Measurements from ENCODE around the gene EVX2.

DNA sequence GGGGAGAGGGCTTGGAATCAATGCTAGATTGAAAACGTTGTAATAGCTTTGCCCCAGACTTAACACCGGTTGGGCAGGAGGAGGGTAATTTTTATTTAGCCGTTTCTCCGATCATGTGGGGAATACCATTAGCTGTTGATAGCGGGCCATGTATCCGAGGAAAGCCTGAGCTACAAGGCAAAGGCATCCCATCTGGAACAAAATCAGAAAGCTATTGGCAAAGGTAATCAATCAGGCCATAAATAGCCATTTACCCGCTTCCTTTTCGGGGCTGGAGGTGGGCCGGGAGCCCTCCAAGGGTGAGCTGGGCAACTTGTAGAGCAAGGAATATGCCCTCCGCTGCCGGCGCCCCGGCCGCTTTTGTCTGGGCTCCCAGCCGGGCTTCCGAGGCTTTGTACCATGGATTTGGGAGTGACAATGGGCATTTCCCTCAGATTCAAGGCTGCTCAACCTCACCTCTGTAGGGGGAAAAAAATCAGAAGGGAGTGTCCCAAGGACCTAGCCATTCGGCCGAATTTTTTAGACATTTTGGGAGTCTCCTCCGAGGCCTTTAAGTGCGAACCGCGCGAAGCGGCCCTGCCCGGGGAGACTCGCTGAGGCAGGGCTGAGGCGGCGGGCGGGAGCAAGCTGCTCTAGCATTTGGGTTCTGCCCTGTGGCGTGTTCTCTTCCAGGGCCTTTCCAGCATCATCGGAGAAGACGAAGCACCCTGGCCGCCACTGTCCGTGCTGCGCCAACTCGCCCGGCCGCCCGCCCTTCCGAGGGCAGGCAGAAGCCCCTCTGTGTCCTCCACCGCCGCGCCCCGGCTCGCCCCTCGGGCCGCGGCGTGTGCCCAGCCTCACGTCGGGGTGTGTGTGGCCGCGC, 37.7 kb upstream of the EVX2 start:
- TF ChIP-seq, protein P1, sequence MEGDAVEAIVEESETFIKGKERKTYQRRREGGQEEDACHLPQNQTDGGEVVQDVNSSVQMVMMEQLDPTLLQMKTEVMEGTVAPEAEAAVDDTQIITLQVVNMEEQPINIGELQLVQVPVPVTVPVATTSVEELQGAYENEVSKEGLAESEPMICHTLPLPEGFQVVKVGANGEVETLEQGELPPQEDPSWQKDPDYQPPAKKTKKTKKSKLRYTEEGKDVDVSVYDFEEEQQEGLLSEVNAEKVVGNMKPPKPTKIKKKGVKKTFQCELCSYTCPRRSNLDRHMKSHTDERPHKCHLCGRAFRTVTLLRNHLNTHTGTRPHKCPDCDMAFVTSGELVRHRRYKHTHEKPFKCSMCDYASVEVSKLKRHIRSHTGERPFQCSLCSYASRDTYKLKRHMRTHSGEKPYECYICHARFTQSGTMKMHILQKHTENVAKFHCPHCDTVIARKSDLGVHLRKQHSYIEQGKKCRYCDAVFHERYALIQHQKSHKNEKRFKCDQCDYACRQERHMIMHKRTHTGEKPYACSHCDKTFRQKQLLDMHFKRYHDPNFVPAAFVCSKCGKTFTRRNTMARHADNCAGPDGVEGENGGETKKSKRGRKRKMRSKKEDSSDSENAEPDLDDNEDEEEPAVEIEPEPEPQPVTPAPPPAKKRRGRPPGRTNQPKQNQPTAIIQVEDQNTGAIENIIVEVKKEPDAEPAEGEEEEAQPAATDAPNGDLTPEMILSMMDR (IDR thresholded peaks at IDR 0.05; ENCODE audit: low read depth, low read length): no peak
- TF ChIP-seq POLR2A (IDR thresholded peaks at IDR 0.05; ENCODE audit: extremely low read depth, insufficient read length): no peak
- TF ChIP-seq MAX (IDR thresholded peaks at IDR 0.05; ENCODE audit: low read depth, low read length): no peak
- no peak for TF ChIP-seq MYC (IDR thresholded peaks at IDR 0.05; ENCODE audit: low read depth, low read length)
